ENCODE results near the gene ILDR1. TPM values are rescaled to one million over a fixed set of nuclear protein-coding genes. Genes with fewer than 3 reads are reported as not detected.

The ILDR1 gene
- total and polyA plus RNA-seq, 2 of the 4 experiments (the other 2 are of a cell fraction) = not detected

- no peak overlapping the region for H3K4me3 ChIP-seq (ENCODE audit: insufficient read depth, low read depth, low read length)
- H3K14ac ChIP-seq (replicated peaks; ENCODE audit: low read depth, low read length) = no peak overlapping the region
- H3K4ac ChIP-seq (ENCODE audit: low read depth, low read length) = no peak overlapping the region
- WGBS, 2 experiments (ENCODE audit: extremely low coverage in 2 of 2, insufficient read length in 1 of 2) = no CpG with 5 or more reads among the region's 2 CpGs
- dilution Hi-C loops (cut with HindIII; ENCODE audit: low sequenced_read_pairs, unreplicated experiment) (no loop called here), in situ Hi-C loops (cut with MboI; ENCODE audit: low sequenced_read_pairs) (no loop called here), intact Hi-C loops (cut with micrococcal nuclease) (loop anchor here (5.0 kb wide), 1 partner anchor 449 kb away; the partner anchor contains the start of gene POLQ)
- no peak overlapping the region for H2BK20ac ChIP-seq (ENCODE audit: low read depth, low read length)
- no peak overlapping the region for H3K18ac ChIP-seq (ENCODE audit: low read depth, low read length)
- DNase-seq (no peak), ATAC-seq (ENCODE audit: low read depth) (no peak)
- H3K79me1 ChIP-seq (ENCODE audit: low read depth in 1 of 2, low read length in 2 of 2) = no peaks in the 10 kb centered on the region
- H3K27ac ChIP-seq (ENCODE audit: insufficient read depth, low read length) = no peak overlapping the region
- no peak overlapping the region for H3K56ac ChIP-seq (ENCODE audit: extremely low read depth, insufficient read depth, low read length)
- H3K9me1 ChIP-seq (ENCODE audit: insufficient read depth, low read length) = peaks cover 7% of the 10 kb centered on the region
- H4K5ac ChIP-seq (ENCODE audit: low read depth, low read length) = no peak overlapping the region
- no peak overlapping the region for H2BK5ac ChIP-seq (ENCODE audit: low read depth, low read length, poor library complexity, severe bottlenecking)
- H3K4me2 ChIP-seq (ENCODE audit: low read depth, low read length) = no peak overlapping the region
- H2BK15ac ChIP-seq (ENCODE audit: low read depth, low read length) = no peak overlapping the region; the same call in 2 of the 3 replicates
- BruUV-seq (replicated peaks) = no TSS peak
- H2BK120ac ChIP-seq (ENCODE audit: low read depth, low read length) = no peak overlapping the region
- ChIA-PET CTCF (no interaction called here), POLR2A (ENCODE audit: unreplicated experiment) (no interaction called here)
- TF ChIP-seq RCOR1 (IDR thresholded peaks at IDR 0.05; ENCODE audit: insufficient replicate concordance, low read length) (no peak), CEBPB (IDR thresholded peaks at IDR 0.05; ENCODE audit: low read depth, low read length) (no peak), RAD21 (IDR thresholded peaks at IDR 0.05; ENCODE audit: low read length) (no peak), CTCF (conservative IDR thresholded peaks at IDR 0.05; ENCODE audit: low read depth, low read length) (no peak), USF2 (IDR thresholded peaks at IDR 0.05; ENCODE audit: low read depth, low read length) (no peak), MXI1 (IDR thresholded peaks at IDR 0.05; ENCODE audit: borderline replicate concordance, low read depth, low read length) (no peak), NFE2L2 (IDR thresholded peaks at IDR 0.05; ENCODE audit: low read depth, low read length) (no peak), CHD1 (IDR thresholded peaks at IDR 0.05; ENCODE audit: low read depth, low read length) (no peak), MAZ (IDR thresholded peaks at IDR 0.05; ENCODE audit: borderline replicate concordance, low read depth, low read length) (no peak), RFX5 (IDR thresholded peaks at IDR 0.05; ENCODE audit: low read depth, low read length) (no peak), SMC3 (IDR thresholded peaks at IDR 0.05; ENCODE audit: low read depth, low read length) (no peak), ELK1 (IDR thresholded peaks at IDR 0.05; ENCODE audit: borderline replicate concordance, low read depth, low read length) (no peak)
- no peaks in the 10 kb centered on the region for H3K9me3 ChIP-seq (ENCODE audit: control insufficient read depth, insufficient read depth, low read length)
- no peak overlapping the region for H3K9ac ChIP-seq (ENCODE audit: low read depth, low read length)
- no peaks in the 10 kb centered on the region for H4K20me1 ChIP-seq (ENCODE audit: insufficient read depth, low read length)
- no peak overlapping the region for H3K23ac ChIP-seq (ENCODE audit: low read depth, low read length)
- peaks cover 6% of the 10 kb centered on the region for H3K4me1 ChIP-seq (ENCODE audit: control insufficient read depth, insufficient read depth, low read length)
- no peak overlapping the region for H2AK9ac ChIP-seq (replicated peaks; ENCODE audit: low read depth, low read length, poor library complexity)
- H4K91ac ChIP-seq (ENCODE audit: insufficient read depth, low read depth, low read length) = no peak overlapping the region
- H3K36me3 ChIP-seq (ENCODE audit: control insufficient read depth, insufficient read depth, low read length) = no peaks in the 10 kb centered on the region
- no peak overlapping the region for H2AFZ ChIP-seq (replicated peaks; ENCODE audit: low read length, poor library complexity)
- H2AK5ac ChIP-seq (ENCODE audit: low read depth, low read length) = no peak overlapping the region
- no peak overlapping the region for H4K8ac ChIP-seq (ENCODE audit: low read depth in 2 of 2, low read length in 2 of 2)
- no peaks in the 10 kb centered on the region for H3K27me3 ChIP-seq (ENCODE audit: control insufficient read depth, insufficient read depth, low read length)
These were observed 25.6 kb downstream of the ILDR1 start for GRCh38 chr3:121996441-121996840.
